ENCODE results near the gene ATG10. TPM values are rescaled to one million over a fixed set of nuclear protein-coding genes. Genes with fewer than 3 reads are reported as not detected.
A peak's percentile ranks its signal among the peaks of the same experiment; 100 is the strongest.

The ATG10 gene
- polyA plus RNA-seq, 1 experiment = 1.7 TPM

- DNase-seq (ENCODE audit: low read depth) = peak; percentile 48
- TF ChIP-seq CTCF (IDR thresholded peaks at IDR 0.05; ENCODE audit: insufficient read depth, low read depth, low read length) = no peak
- no peaks in the 10 kb centered on the region for H3K27me3 ChIP-seq (ENCODE audit: control insufficient read depth, insufficient read depth, low read length)
- POLR2A ChIA-PET = no interaction called here
- CTCF ChIA-PET = no interaction called here
- H3K36me3 ChIP-seq (ENCODE audit: control insufficient read depth, insufficient read depth, low read length) = peaks cover 10% of the 10 kb centered on the region
- peak within 1 kb of the TSS; percentile 97 for H3K4me3 ChIP-seq (ENCODE audit: low read depth, low read length)
These were observed 306.3 kb downstream of the ATG10 start, which contains the start of gene RPS23 for GRCh38 chr5:82277987-82278710. RPS23 (minus strand) TSS chr5:82278354; CDS start chr5:82278323, 31 bp downstream.

- TF ChIP-seq CTCF (IDR thresholded peaks at IDR 0.05; ENCODE audit: insufficient read depth, low read depth, low read length) = no peak
- H3K27me3 ChIP-seq (ENCODE audit: control insufficient read depth, insufficient read depth, low read length) = no peaks in the 10 kb centered on the region
- H3K36me3 ChIP-seq (ENCODE audit: control insufficient read depth, insufficient read depth, low read length) = peaks cover 10% of the 10 kb centered on the region
- ChIA-PET POLR2A (no interaction called here), CTCF (no interaction called here)
- H3K4me3 ChIP-seq (ENCODE audit: low read depth, low read length) = peak overlapping the region; percentile 97
- DNase-seq (ENCODE audit: low read depth) = no peak
These were observed 307.0 kb downstream of the ATG10 start for GRCh38 chr5:82278711-82279370.

GRCh38 chr5:82283893-82284292 lies 312.1 kb downstream of the ATG10 start:
- no peak for TF ChIP-seq CTCF (IDR thresholded peaks at IDR 0.05; ENCODE audit: insufficient read depth, low read depth, low read length)
- no peaks in the 10 kb centered on the region for H3K27me3 ChIP-seq (ENCODE audit: control insufficient read depth, insufficient read depth, low read length)
- no peak overlapping the region for H3K4me3 ChIP-seq (ENCODE audit: low read depth, low read length)
- ChIA-PET CTCF (interaction anchor here (0.6 kb wide), 1 partner anchor 46 kb away, joined by 3 read pairs; no protein-coding TSS in a partner anchor), POLR2A (no interaction called here)
- no peak for DNase-seq (ENCODE audit: low read depth)
- no peaks in the 10 kb centered on the region for H3K36me3 ChIP-seq (ENCODE audit: control insufficient read depth, insufficient read depth, low read length)

- DNase-seq (ENCODE audit: low read depth) = no peak
- POLR2A ChIA-PET = no interaction called here
- no peak for TF ChIP-seq CTCF (IDR thresholded peaks at IDR 0.05; ENCODE audit: insufficient read depth, low read depth, low read length)
- CTCF ChIA-PET = no interaction called here
- Histone ChIP-seq H3K36me3 (ENCODE audit: control insufficient read depth, insufficient read depth, low read length) (no peaks in the 10 kb centered on the region), H3K4me3 (ENCODE audit: low read depth, low read length) (no peak overlapping the region), H3K27me3 (ENCODE audit: control insufficient read depth, insufficient read depth, low read length) (no peaks in the 10 kb centered on the region)
These were observed 313.4 kb downstream of the ATG10 start for GRCh38 chr5:82285206-82285605.

GRCh38 chr5:82287625-82288024 lies 315.8 kb downstream of the ATG10 start:
- H3K4me3 ChIP-seq (ENCODE audit: low read depth, low read length) = no peak overlapping the region
- no peaks in the 10 kb centered on the region for H3K27me3 ChIP-seq (ENCODE audit: control insufficient read depth, insufficient read depth, low read length)
- H3K36me3 ChIP-seq (ENCODE audit: control insufficient read depth, insufficient read depth, low read length) = no peaks in the 10 kb centered on the region
- TF ChIP-seq CTCF (IDR thresholded peaks at IDR 0.05; ENCODE audit: insufficient read depth, low read depth, low read length) = no peak
- CTCF ChIA-PET = no interaction called here
- DNase-seq (ENCODE audit: low read depth) = no peak
- POLR2A ChIA-PET = no interaction called here

All from BJ (cell line).